Neutrophil (primary cell): ENCODE measurements around the gene EPS15.
A peak's percentile ranks its signal among the peaks of the same experiment; 100 is the strongest.
"Not testable (repeated sequence)": the region's sequence is repeated elsewhere in the genome, so short reads cannot be mapped to it uniquely, and the experiment has no call there.

ENCODE experiments used
- H3K27ac ChIP-seq: fragments of 200-600 bp; sonication (generic); 2 replicates; pipeline ENCODE4 v1.5.1; 2016; ENCODE audit warnings: mild to moderate bottlenecking, moderate library complexity
- H3K27me3 ChIP-seq: fragments of 200-600 bp; sonication (generic); 2 replicates; pipeline ENCODE4 v1.6.0; 2016; ENCODE audit warnings: mild to moderate bottlenecking
- H3K36me3 ChIP-seq: fragments of 200-600 bp; sonication (generic); 2 replicates; pipeline ENCODE4 v1.5.1; 2017
- H3K4me1 ChIP-seq, 2 experiments: fragments of 200-600 bp in 1 of 2; sonication (generic) in 1 of 2; 1 replicate in 1 of 2; 2 replicates in 1 of 2; pipeline versions ENCODE4 v1.5.1 to v1.6.1; 2013 to 2016; ENCODE audit warnings: low read depth in 1 of 2, low read length in 1 of 2, mild to moderate bottlenecking in 1 of 2, moderate library complexity in 1 of 2; ENCODE audit not compliant: control insufficient read depth in 1 of 2, insufficient read depth in 1 of 2
- H3K4me3 ChIP-seq, 2 experiments: fragments of 200-600 bp in 1 of 2; sonication (generic) in 1 of 2; 1 replicate in 1 of 2; 2 replicates in 1 of 2; pipeline ENCODE4 v1.5.1; 2013 to 2016; ENCODE audit warnings: low read depth in 1 of 2, low read length in 1 of 2, mild to moderate bottlenecking in 1 of 2, moderate library complexity in 1 of 2
- H3K9me3 ChIP-seq: fragments of 200-600 bp; sonication (generic); 2 replicates; pipeline ENCODE4 v1.5.1; 2016
- TF ChIP-seq, protein P1 (sequence below): fragments of 200-600 bp; sonication (generic); IDR thresholded peaks from 2 replicates; pipeline ENCODE4 v1.5.1; 2016; ENCODE audit warnings: antibody characterized with exemption

Gene EPS15

DNA sequence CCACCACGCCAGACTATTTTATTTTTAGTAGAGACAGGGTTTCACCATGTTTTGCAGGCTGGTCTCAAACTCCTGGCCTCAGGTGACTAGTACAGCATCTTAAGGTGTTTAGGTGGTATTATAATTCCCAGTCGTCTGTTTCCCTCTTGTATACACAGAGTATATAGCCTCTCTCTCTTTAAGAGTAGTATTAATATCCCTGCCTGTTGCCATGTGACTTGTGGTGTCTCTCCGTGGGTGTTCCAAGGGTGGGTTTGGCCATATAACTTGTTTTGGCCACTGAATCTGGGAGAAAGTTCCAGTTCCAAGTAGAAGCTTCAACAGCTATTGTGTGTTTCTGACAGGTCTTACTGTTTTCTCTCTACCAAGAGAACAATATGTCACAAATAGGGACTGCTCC is 29.6 kb downstream of the EPS15 start:
- Histone ChIP-seq H3K36me3 (no peaks in the 10 kb centered on the region), H3K9me3 (no peaks in the 10 kb centered on the region), H3K4me1 (peaks cover 26 to 28% of the 10 kb centered on the region in 2 experiments), H3K27me3 (no peaks in the 10 kb centered on the region), H3K27ac (peak overlapping the region; percentile 74), H3K4me3 (no peak overlapping the region)
- TF ChIP-seq, protein P1, sequence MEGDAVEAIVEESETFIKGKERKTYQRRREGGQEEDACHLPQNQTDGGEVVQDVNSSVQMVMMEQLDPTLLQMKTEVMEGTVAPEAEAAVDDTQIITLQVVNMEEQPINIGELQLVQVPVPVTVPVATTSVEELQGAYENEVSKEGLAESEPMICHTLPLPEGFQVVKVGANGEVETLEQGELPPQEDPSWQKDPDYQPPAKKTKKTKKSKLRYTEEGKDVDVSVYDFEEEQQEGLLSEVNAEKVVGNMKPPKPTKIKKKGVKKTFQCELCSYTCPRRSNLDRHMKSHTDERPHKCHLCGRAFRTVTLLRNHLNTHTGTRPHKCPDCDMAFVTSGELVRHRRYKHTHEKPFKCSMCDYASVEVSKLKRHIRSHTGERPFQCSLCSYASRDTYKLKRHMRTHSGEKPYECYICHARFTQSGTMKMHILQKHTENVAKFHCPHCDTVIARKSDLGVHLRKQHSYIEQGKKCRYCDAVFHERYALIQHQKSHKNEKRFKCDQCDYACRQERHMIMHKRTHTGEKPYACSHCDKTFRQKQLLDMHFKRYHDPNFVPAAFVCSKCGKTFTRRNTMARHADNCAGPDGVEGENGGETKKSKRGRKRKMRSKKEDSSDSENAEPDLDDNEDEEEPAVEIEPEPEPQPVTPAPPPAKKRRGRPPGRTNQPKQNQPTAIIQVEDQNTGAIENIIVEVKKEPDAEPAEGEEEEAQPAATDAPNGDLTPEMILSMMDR: no peak

- TF ChIP-seq, protein P1: no peak
- Histone ChIP-seq H3K4me1 (peaks cover 26 to 28% of the 10 kb centered on the region in 2 experiments), H3K4me3 (no peak overlapping the region), H3K9me3 (no peaks in the 10 kb centered on the region), H3K27ac (peak overlapping the region; percentile 25), H3K36me3 (no peaks in the 10 kb centered on the region), H3K27me3 (no peaks in the 10 kb centered on the region)
These were observed 30.6 kb downstream of the EPS15 start for GRCh38 chr1:51488372-51489050.

- H3K4me1 ChIP-seq: peaks cover 26% of the 10 kb centered on the region in 2 experiments
- H3K9me3 ChIP-seq: no peaks in the 10 kb centered on the region
- H3K27ac ChIP-seq: no peak overlapping the region
- TF ChIP-seq, protein P1: no peak
- H3K36me3 ChIP-seq: no peaks in the 10 kb centered on the region
- no peak overlapping the region for H3K4me3 ChIP-seq
- H3K27me3 ChIP-seq: no peaks in the 10 kb centered on the region
These were observed 31.4 kb downstream of the EPS15 start for GRCh38 chr1:51487628-51488027.

GRCh38 chr1:51484591-51484990 is 34.5 kb downstream of the EPS15 start:
- TF ChIP-seq, protein P1: no peak
- H3K36me3 ChIP-seq: peaks cover 4% of the 10 kb centered on the region
- no peak overlapping the region for H3K4me3 ChIP-seq
- H3K4me1 ChIP-seq: no peaks in the 10 kb centered on the region
- H3K9me3 ChIP-seq: no peaks in the 10 kb centered on the region
- peak overlapping the region; percentile 14 for H3K27ac ChIP-seq
- H3K27me3 ChIP-seq: no peaks in the 10 kb centered on the region

- TF ChIP-seq, protein P1: no peak
- Histone ChIP-seq H3K4me3 (no peak overlapping the region), H3K27ac (no peak overlapping the region), H3K36me3 (peaks cover 9% of the 10 kb centered on the region), H3K9me3 (no peaks in the 10 kb centered on the region), H3K4me1 (no peaks in the 10 kb centered on the region), H3K27me3 (no peaks in the 10 kb centered on the region)
These were observed 36.2 kb downstream of the EPS15 start for GRCh38 chr1:51482881-51483280.

DNA sequence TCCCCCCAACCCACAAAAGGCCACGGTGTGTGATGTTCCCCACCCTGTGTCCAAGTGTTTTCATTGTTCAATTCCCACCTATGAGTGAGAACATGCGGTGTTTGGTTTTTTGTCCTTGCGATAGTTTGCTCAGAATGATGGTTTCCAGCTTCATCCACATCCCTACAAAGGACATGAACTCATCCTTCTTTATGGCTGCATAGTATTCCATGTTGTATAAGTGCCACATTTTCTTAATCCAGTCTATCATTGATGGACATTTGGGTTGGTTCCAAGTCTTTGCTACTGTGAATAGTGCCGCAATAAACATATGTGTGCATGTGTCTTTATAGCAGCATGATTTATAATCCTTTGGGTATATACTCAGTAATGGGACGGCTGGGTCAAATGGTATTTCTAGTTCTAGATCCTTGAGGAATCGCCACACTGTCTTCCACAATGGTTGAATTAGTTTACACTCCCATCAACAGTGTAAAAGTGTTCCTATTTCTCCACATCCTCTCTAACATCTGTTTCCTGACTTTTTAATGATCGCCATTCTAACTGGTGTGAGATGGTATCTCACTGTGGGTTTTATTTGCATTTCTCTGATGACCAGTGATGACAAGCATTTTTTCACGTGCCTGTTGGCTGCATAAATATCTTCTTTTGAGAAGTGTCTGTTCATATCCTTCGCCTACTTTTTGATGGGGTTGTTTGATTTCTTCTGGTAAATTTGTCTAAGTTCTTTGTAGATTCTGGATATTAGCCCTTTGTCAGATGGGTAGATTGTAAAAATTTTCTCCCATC is 44.0 kb downstream of the EPS15 start:
- not testable (repeated sequence) for H3K27ac ChIP-seq, H3K27me3 ChIP-seq, H3K4me3 ChIP-seq, H3K9me3 ChIP-seq
- H3K36me3 ChIP-seq: peaks cover 25% of the 10 kb centered on the region
- H3K4me1 ChIP-seq: peaks cover 18 to 24% of the 10 kb centered on the region in 2 experiments
